Stimulated activated CD4-positive, alpha-beta T cell treated with anti-CD3 and anti-CD28 coated beads, Interleukin-1b, Interleukin-23, amount 100 ng/mL, for 1 hour (primary cell): ENCODE results near the gene SCNN1G.

Experiments used
- DNase-seq, 2 donors: peaks; one replicate each; pipeline ENCODE4 v3.0.0-alpha.2; 2020; ENCODE audit warnings: low read depth in 2 of 2

The SCNN1G gene

GRCh38 chr16:23202166-23202565, 19.6 kb downstream of the SCNN1G start:
- no peak for DNase-seq

GRCh38 chr16:23206986-23207385, 24.4 kb downstream of the SCNN1G start:
- no peak for DNase-seq

GRCh38 chr16:23207485-23207884, 24.9 kb downstream of the SCNN1G start:
- DNase-seq, result no peak

GRCh38 chr16:23209606-23210005, 27.1 kb downstream of the SCNN1G start:
- DNase-seq, result no peak

- no peak for DNase-seq
Observed at GRCh38 chr16:23213831-23214230, 31.3 kb downstream of the SCNN1G start.

- DNase-seq, result no peak
Observed at GRCh38 chr16:23214796-23215195, 32.3 kb downstream of the SCNN1G start.

- DNase-seq, result no peak
Observed at GRCh38 chr16:23215435-23215834, 32.9 kb downstream of the SCNN1G start.

GRCh38 chr16:23216658-23217246, 34.2 kb downstream of the SCNN1G start:
- no peak for DNase-seq

- DNase-seq, result no peak
Observed at GRCh38 chr16:23217646-23218045, 35.1 kb downstream of the SCNN1G start.

- DNase-seq, result no peak
Observed at GRCh38 chr16:23222929-23223328, 40.4 kb downstream of the SCNN1G start.

- no peak for DNase-seq
Observed at GRCh38 chr16:23223368-23223767, 40.8 kb downstream of the SCNN1G start.

GRCh38 chr16:23225109-23225508, 42.6 kb downstream of the SCNN1G start:
- DNase-seq, result no peak

GRCh38 chr16:23225634-23226033, 43.1 kb downstream of the SCNN1G start:
- DNase-seq, result no peak

GRCh38 chr16:23227529-23227928, 45.0 kb downstream of the SCNN1G start:
- DNase-seq, result no peak

GRCh38 chr16:23229714-23230113, 47.2 kb downstream of the SCNN1G start:
- no peak for DNase-seq

GRCh38 chr16:23232806-23233205, 50.3 kb downstream of the SCNN1G start:
- no peak for DNase-seq

- no peak for DNase-seq
Observed at GRCh38 chr16:23235176-23235575, 52.6 kb downstream of the SCNN1G start.

- DNase-seq, result no peak
Observed at GRCh38 chr16:23236983-23237382, 54.4 kb downstream of the SCNN1G start.

GRCh38 chr16:23240994-23241393, 58.4 kb downstream of the SCNN1G start:
- DNase-seq, result no peak

- DNase-seq, result no peak
Observed at GRCh38 chr16:23244122-23244521, 61.6 kb downstream of the SCNN1G start.

- no peak for DNase-seq
Observed at GRCh38 chr16:23245268-23245667, 62.7 kb downstream of the SCNN1G start.

- DNase-seq, result no peak
Observed at GRCh38 chr16:23248261-23249194, 66.0 kb downstream of the SCNN1G start.

GRCh38 chr16:23249830-23250229, 67.3 kb downstream of the SCNN1G start:
- DNase-seq, result no peak
